ENCODE measurements around the gene BEST3.
"Not testable (repeated sequence)": the region's sequence is repeated elsewhere in the genome, so short reads cannot be mapped to it uniquely, and the experiment has no call there.

Gene BEST3

GRCh38 chr12:69645031-69645430 is 54.1 kb downstream of the BEST3 start:
- no peak for DNase-seq

GRCh38 chr12:69644511-69644910 is 54.6 kb downstream of the BEST3 start:
- DNase-seq, result no peak

GRCh38 chr12:69642531-69642930 is 56.6 kb downstream of the BEST3 start:
- no peak for DNase-seq

DNA sequence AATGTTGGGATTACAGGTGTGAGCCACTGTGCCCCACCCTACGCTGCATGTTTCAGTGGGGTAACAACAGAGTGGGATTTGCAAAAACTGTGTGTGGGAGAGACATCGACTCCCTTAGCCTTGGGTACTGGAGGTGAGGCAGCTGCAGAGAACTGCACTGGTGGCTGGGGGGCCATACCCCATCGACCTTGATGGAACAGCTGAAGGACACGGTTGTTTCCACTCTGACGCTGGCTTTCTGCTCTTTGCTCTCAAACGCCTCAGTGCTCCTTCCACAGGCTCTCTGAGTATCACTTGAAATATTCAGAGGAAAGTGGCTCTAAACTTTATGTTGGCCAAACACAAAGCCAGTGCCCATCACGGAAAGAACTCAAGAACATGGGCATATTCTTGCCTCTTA is 57.6 kb downstream of the BEST3 start:
- DNase-seq, result no peak

- DNase-seq, result peak; percentile 41 to 61
Measured at GRCh38 chr12:69639400-69640016, 59.6 kb downstream of the BEST3 start.

- DNase-seq, result no peak
Measured at GRCh38 chr12:69633061-69633460, 66.0 kb downstream of the BEST3 start.

GRCh38 chr12:69630191-69630590 is 68.9 kb downstream of the BEST3 start:
- no peak for DNase-seq

DNA sequence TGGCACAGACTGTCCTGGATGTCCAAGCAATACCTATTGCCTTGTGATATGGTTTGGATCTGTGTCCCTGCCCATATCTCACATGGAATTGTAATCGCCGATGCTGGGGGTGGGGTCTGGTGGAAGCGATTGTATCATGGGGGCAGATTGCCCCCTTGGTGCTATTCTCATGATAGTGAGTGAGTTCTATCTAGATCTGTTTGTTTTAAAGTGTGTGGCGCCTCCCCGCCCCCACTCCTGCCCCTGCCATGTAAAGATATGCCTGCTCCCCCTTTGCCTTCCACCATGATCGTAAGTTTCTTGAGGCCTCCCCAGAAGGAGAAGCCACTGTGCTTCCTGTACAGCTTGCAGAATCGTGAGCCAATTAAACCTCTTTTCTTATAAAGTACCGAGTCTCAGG is 71.6 kb downstream of the BEST3 start:
- DNase-seq, result no peak

- peak in 1 of 2 experiments; percentile 27 for DNase-seq
Measured at GRCh38 chr12:69623970-69624369, 75.1 kb downstream of the BEST3 start.

DNA sequence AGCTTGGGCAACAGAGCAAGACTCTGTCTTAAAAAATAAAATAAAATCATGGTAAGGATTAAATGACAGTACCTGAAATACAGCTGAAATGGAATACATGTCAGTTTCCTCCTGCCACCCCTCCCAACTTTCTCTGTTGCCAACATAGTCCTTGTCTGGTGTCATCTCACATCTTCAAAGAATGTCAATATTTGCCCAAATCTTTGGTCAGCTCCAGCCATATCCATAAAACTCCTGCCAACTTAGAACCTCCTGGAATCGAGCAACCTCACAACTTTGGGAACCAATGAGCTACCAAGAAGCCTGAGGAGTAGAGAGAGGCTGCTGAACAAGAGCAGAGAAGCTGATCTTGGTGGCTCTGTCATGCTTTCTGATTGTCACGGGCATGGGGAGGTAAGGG is 77.6 kb downstream of the BEST3 start:
- no peak for DNase-seq

- no peak for DNase-seq
Measured at GRCh38 chr12:69620921-69621320, 78.2 kb downstream of the BEST3 start.

- no peak for DNase-seq
Measured at GRCh38 chr12:69620077-69620476, 79.0 kb downstream of the BEST3 start.

DNA sequence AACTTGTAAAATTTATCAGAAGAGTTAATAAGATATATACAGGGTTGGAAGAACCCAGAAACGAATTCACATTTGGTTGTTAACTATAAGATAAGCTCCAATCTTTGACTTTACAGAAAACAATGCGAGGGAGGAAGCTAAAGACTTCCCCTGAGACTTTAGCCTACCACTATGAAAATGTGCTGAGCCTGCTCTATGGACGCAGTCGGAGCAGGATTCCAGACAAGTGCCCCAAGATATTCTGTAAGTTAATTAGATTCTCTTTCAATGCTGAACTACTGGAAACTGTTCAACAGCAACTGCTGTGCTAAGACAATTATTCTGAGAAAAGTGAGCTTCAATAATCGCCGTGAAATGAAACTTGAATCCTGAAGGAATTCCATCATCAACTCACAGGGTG is 80.1 kb downstream of the BEST3 start:
- DNase-seq, result no peak

GRCh38 chr12:69616025-69616424 is 83.1 kb downstream of the BEST3 start:
- peak in 1 of 2 experiments; percentile 30 for DNase-seq

- DNase-seq, result no peak
Measured at GRCh38 chr12:69613351-69613750, 85.8 kb downstream of the BEST3 start.

DNA sequence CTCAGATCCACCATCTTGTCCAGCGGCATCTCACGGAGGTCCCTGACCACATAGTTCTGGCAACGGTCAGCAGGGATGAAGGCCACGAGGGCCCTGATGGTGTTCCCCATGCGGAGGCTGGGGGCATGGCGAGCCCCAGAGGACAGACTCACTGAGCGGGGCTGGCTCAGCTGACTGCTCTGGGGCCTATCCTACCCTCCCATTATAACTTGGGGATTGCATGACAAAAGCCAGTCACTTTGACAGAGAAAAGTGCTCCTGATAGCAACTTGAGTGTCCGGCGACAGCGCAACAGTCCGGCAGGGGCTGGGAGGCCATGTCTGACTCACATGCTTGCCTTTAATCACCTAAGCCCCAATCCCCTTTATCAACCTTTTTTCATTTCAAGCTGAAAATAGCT is 88.4 kb downstream of the BEST3 start, which contains the start of gene LRRC10:
LRRC10 (minus strand) TSS at position 179 of the 400 bp plus-strand sequence; CDS start at position 110, 69 bp downstream.
- DNase-seq, result no peak

DNA sequence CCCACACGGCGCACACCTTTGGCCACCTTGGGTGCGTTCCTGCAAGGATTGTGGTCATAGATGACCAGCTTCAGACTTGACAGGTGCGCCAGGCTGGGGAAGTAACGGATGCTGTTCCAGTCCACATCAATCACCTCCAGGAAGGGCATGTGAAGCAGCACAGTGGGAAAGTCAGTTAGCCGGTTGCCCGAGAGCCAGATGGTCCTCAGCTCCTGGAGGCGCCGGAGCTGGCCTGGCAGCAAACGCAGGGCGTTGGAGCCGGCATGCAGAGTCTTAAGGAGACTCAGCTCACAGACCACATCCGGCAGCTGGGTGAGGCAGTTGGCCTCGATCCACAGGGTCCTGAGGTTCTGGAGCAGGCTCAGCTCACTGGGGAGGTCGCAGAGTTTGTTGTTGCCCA is 89.0 kb downstream of the BEST3 start:
- DNase-seq, result peak in 1 of 2 experiments; percentile 6

GRCh38 chr12:69608114-69608513 is 91.0 kb downstream of the BEST3 start:
- no peak for DNase-seq

DNA sequence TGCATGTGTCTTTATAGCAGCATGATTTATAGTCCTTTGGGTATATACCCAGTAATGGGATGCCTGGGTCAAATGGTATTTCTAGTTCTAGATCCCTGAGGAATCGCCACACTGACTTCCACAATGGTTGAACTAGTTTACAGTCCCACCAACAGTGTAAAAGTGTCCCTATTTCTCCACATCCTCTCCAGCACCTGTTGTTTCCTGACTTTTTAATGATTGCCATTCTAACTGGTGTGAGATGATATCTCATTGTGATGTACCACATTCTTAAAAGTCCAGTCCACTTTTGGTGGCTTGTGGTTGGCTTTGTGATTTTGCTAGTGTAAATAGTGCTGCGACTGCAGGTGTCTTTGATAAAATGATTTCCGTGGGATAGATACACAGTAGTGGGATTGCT is 94.8 kb downstream of the BEST3 start:
- not testable (repeated sequence) for DNase-seq

Measured in NCI-H524 (cell line).